Fibroblast of the aortic adventitia (primary cell): ENCODE data around the gene POU2F1. TPM values are rescaled to one million over a fixed set of nuclear protein-coding genes. Genes with fewer than 3 reads are reported as not detected.

ENCODE experiments used
- DNase-seq: peaks from one replicate; pipeline ENCODE4 v3.0.0-alpha.2; 2010; ENCODE audit warnings: low read depth
- H3K4me3 ChIP-seq: 2 replicates; pipeline ENCODE4 v1.5.1; 2011; ENCODE audit warnings: low read depth, mild to moderate bottlenecking, control low read depth, low read length, moderate library complexity
- total RNA-seq: library from RNA; depleted of rRNA; stranded (reverse); fragments of >200 nt; gene quantifications from 2 replicates; pipeline ENCODE4 v1.2.3, GENCODE V29; 2012; ENCODE audit warnings: low replicate concordance
- TF ChIP-seq, protein P1 (sequence below): IDR thresholded peaks from 2 replicates; pipeline ENCODE4 v1.5.1; 2011; ENCODE audit warnings: mild to moderate bottlenecking, low read length, control low read depth, inconsistent platforms; ENCODE audit not compliant: insufficient read depth

The POU2F1 gene
- total RNA-seq, 1 donor: 10.7 TPM

DNA sequence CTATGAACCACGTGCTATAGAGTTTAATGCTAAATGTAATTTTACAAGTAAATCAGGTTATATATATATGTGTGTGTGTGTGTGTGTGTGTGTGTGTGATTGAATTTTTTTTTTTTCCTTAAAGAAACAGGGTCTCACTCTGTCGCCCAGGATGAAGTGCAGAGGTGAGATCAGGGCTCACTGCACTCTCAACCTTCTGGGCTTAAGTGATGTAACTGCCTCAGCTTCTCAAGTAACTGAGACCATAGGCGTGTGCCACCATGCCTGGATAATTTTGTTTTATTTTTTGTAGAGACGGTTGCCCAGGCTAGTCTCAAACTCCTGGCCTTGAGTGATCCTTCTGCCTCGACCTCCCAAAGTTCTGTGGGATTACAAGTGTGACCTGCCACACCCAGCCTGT lies 26.3 kb downstream of the POU2F1 start:
- H3K4me3 ChIP-seq: no peak overlapping the region
- no peak for DNase-seq
- TF ChIP-seq, protein P1, sequence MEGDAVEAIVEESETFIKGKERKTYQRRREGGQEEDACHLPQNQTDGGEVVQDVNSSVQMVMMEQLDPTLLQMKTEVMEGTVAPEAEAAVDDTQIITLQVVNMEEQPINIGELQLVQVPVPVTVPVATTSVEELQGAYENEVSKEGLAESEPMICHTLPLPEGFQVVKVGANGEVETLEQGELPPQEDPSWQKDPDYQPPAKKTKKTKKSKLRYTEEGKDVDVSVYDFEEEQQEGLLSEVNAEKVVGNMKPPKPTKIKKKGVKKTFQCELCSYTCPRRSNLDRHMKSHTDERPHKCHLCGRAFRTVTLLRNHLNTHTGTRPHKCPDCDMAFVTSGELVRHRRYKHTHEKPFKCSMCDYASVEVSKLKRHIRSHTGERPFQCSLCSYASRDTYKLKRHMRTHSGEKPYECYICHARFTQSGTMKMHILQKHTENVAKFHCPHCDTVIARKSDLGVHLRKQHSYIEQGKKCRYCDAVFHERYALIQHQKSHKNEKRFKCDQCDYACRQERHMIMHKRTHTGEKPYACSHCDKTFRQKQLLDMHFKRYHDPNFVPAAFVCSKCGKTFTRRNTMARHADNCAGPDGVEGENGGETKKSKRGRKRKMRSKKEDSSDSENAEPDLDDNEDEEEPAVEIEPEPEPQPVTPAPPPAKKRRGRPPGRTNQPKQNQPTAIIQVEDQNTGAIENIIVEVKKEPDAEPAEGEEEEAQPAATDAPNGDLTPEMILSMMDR: no peak

DNA sequence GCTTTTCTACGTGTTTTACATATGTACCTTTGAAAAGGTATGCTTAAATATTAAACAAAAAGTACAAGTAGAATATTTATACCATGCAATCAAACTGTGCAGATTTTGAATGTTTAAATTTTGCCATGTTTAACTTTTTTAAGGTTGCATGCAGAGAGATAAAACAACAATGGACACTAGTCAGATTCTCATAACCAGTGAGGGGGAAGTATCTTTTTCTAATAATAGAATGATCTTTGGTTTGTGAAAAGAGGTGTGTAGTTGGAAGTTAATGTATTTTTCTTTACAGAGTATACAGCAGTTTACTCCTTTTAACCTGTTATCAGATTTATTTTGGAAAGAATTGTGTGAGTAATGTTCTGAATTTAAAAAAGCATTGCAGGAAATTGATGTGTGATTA lies 27.1 kb downstream of the POU2F1 start:
- TF ChIP-seq, protein P1: no peak
- no peak for DNase-seq
- no peak overlapping the region for H3K4me3 ChIP-seq

- TF ChIP-seq, protein P1: no peak
- no peak for DNase-seq
- no peak overlapping the region for H3K4me3 ChIP-seq
Measured at GRCh38 chr1:167248707-167249642, 28.3 kb downstream of the POU2F1 start.

- H3K4me3 ChIP-seq: no peak overlapping the region
- TF ChIP-seq, protein P1: no peak
- DNase-seq: no peak
Measured at GRCh38 chr1:167249702-167250101, 29.0 kb downstream of the POU2F1 start.

- H3K4me3 ChIP-seq: no peak overlapping the region
- no peak for DNase-seq
- TF ChIP-seq, protein P1: no peak
Measured at GRCh38 chr1:167250482-167250881, 29.8 kb downstream of the POU2F1 start.

DNA sequence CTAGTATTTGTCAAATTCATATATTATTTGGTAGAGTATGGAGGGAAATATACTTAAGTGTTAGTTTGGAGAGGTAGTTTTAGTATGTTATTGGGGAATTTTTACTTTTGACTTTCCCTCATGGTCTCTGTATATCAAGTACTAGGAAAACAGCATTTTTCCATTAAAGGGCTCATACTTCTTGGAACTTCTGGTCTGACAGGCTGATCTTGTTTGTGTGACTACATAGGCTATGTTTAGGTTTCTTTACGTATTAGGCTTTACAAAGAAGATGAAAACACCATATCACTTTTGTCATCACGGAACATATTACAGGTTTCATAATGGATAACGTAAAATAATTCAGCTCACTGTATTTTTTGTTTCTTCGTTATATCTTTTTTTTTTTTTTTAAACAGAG lies 30.8 kb downstream of the POU2F1 start:
- no peak overlapping the region for H3K4me3 ChIP-seq
- TF ChIP-seq, protein P1: no peak
- DNase-seq: no peak

- DNase-seq: no peak
- H3K4me3 ChIP-seq: no peak overlapping the region
- TF ChIP-seq, protein P1: no peak
Measured at GRCh38 chr1:167252986-167253385, 32.3 kb downstream of the POU2F1 start.
